NT2/D1 (cell line): ENCODE data around the gene CYRIA.

Source experiments
- DNase-seq: peaks from one replicate; pipeline ENCODE4 v3.0.0-alpha.2; 2011; ENCODE audit warnings: low read depth, low spot score
- H3K27me3 ChIP-seq: 2 replicates; pipeline ENCODE4 v1.6.0; 2011; ENCODE audit warnings: mild to moderate bottlenecking; ENCODE audit not compliant: insufficient read length, insufficient read depth
- H3K36me3 ChIP-seq: 2 replicates; pipeline ENCODE4 v1.6.1; 2011; ENCODE audit warnings: mild to moderate bottlenecking, low read length, mixed read lengths; ENCODE audit not compliant: insufficient read depth, insufficient read length
- H3K4me1 ChIP-seq: 2 replicates; pipeline ENCODE4 v1.5.1; 2011; ENCODE audit not compliant: insufficient read depth, insufficient read length
- H3K4me3 ChIP-seq: 2 replicates; pipeline ENCODE4 v1.5.1; 2011; ENCODE audit warnings: low read depth; ENCODE audit not compliant: insufficient read length
- H3K9ac ChIP-seq: 2 replicates; pipeline ENCODE4 v1.6.0; 2011; ENCODE audit warnings: low read depth; ENCODE audit not compliant: insufficient read length
- H3K9me3 ChIP-seq: 2 replicates; pipeline ENCODE4 v1.5.1; 2011; ENCODE audit warnings: mild to moderate bottlenecking, low read length; ENCODE audit not compliant: insufficient read depth
- SUZ12 ChIP-seq: IDR thresholded peaks from 2 replicates; pipeline ENCODE4 v1.6.1; 2011; ENCODE audit not compliant: insufficient read length, insufficient read depth; ENCODE audit errors: extremely low read depth
- YY1 ChIP-seq: IDR thresholded peaks from 2 replicates; pipeline ENCODE4 v1.6.1; 2011; ENCODE audit not compliant: insufficient read length, insufficient read depth
- ZNF274 ChIP-seq: IDR thresholded peaks from 2 replicates; pipeline ENCODE4 v1.6.1; 2011; ENCODE audit warnings: mild to moderate bottlenecking, low read depth, low read length

CYRIA gene

DNA sequence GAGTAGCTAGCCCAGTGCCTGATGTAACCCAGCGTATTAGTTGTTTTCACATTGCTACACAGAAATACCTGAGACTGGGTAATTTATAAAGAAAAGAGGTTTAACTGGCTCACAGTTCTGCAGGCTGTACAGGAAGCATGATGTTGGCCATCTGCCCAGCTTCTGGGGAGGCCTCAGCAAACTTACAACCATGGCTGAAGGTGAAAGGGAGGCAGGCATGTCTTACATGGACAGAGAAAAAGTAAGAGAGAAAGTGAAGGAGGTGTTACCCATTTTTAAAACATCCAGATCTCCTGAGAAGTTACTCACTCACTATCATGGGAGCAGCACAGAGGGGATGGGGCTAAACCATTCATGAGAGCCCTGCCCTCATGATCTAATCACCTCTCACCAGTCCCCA is 6.1 kb upstream of the CYRIA start:
- no peak overlapping the region for H3K4me3 ChIP-seq

GRCh38 chr2:16669388-16669787 is 3.8 kb upstream of the CYRIA start:
- Histone ChIP-seq H3K36me3 (no peaks in the 10 kb centered on the region), H3K4me1 (no peaks in the 10 kb centered on the region), H3K9me3 (no peaks in the 10 kb centered on the region), H3K27me3 (peaks cover 10% of the 10 kb centered on the region), H3K9ac (no peak overlapping the region), H3K4me3 (no peak overlapping the region)
- no peak for DNase-seq
- no peak for TF ChIP-seq ZNF274
- no peak for TF ChIP-seq YY1
- no peak for TF ChIP-seq SUZ12

More for the DNA sequence above, 6.1 kb upstream of the CYRIA start:
- Histone ChIP-seq H3K27me3 (no peaks in the 10 kb centered on the region), H3K36me3 (no peaks in the 10 kb centered on the region), H3K4me1 (no peaks in the 10 kb centered on the region), H3K9me3 (no peaks in the 10 kb centered on the region), H3K9ac (no peak overlapping the region)
- DNase-seq = no peak
- no peak for TF ChIP-seq YY1
- TF ChIP-seq SUZ12 = no peak
- no peak for TF ChIP-seq ZNF274

GRCh38 chr2:16666449-16666801 is 791 bp upstream of the CYRIA start:
- Histone ChIP-seq H3K36me3 (no peaks in the 10 kb centered on the region), H3K27me3 (peaks cover 15% of the 10 kb centered on the region), H3K9me3 (no peaks in the 10 kb centered on the region), H3K4me1 (peaks cover 4% of the 10 kb centered on the region), H3K4me3 (peak overlapping the region; percentile 49), H3K9ac (no peak overlapping the region)
- peak; percentile 30 for DNase-seq
- no peak for TF ChIP-seq ZNF274
- TF ChIP-seq YY1 = no peak
- TF ChIP-seq SUZ12 = no peak

DNA sequence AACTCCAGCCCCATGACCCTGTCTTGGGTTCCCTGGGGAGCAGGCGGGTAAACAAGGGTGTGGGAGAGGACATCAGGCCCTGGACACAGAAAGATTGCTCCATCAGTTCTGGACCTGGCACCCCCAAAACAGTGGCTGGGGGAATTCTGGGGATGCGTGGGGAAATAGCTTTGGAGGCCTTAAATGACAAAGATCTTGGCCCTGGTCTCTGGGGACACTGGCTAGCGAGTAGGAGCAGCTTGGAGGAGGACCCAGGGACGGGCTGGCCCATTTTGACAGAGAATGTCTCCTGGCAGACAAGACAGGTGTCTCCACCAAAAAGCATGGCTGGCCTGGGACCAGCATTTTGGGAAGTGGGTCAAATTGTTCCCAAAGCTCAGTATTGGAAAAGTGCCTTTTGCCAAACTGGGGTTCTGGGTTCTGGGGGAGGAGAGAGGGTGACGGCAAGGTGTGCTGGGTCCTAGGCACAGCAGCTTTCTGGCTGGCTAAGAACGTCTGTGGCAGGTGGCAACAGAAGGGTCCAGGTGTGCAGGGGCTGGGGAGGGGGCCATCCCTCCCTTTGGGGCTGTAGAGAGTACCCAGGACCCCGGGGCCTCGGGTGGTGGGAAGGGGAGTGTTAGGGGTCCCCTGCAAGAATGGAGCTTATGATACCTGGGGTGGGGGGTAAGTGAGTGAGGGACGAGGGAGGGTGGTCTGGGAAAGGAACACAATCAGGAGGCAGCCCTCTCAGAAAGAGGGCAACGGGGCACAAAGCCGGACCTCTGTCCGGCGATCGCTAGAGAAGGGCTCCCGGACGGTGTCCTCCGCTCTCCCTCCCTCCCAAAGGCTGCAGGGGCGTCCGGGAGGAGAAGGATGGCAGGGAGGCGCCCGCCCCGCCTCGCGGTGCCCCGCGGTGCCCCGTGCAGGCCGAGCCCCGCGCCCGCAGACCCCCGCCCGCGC is 556 bp downstream of the CYRIA start:
- Histone ChIP-seq H3K27me3 (peaks cover 15% of the 10 kb centered on the region), H3K9ac (peak overlapping the region; percentile 64), H3K4me1 (peaks cover 4% of the 10 kb centered on the region), H3K4me3 (peak overlapping the region; percentile 46), H3K9me3 (no peaks in the 10 kb centered on the region), H3K36me3 (no peaks in the 10 kb centered on the region)
- TF ChIP-seq SUZ12 (no peak), ZNF274 (no peak), YY1 (no peak)
- no peak for DNase-seq

GRCh38 chr2:16664052-16664731 is 1.4 kb downstream of the CYRIA start:
- no peak overlapping the region for H3K4me3 ChIP-seq
- TF ChIP-seq ZNF274 (no peak), SUZ12 (no peak), YY1 (no peak)
- H3K27me3 ChIP-seq = peaks cover 15% of the 10 kb centered on the region
- no peaks in the 10 kb centered on the region for H3K36me3 ChIP-seq
- H3K9ac ChIP-seq = no peak overlapping the region
- no peak for DNase-seq
- H3K4me1 ChIP-seq = peaks cover 4% of the 10 kb centered on the region
- no peaks in the 10 kb centered on the region for H3K9me3 ChIP-seq

GRCh38 chr2:16663121-16663905 is 2.3 kb downstream of the CYRIA start:
- Histone ChIP-seq H3K9me3 (no peaks in the 10 kb centered on the region), H3K36me3 (no peaks in the 10 kb centered on the region), H3K4me1 (peaks cover 4% of the 10 kb centered on the region), H3K27me3 (peaks cover 15% of the 10 kb centered on the region), H3K4me3 (no peak overlapping the region), H3K9ac (no peak overlapping the region)
- TF ChIP-seq ZNF274 = no peak
- no peak for TF ChIP-seq YY1
- TF ChIP-seq SUZ12 = no peak
- no peak for DNase-seq
